Germinal center (tissue), 1 donor: ENCODE measurements around the gene COL6A3.
"Not testable (repeated sequence)": the region's sequence is repeated elsewhere in the genome, so short reads cannot be mapped to it uniquely, and the experiment has no call there.

Source experiments
- DNase-seq: peaks from one replicate; pipeline ENCODE4 v3.0.0; 2012; ENCODE audit warnings: mixed read lengths, low spot score

Gene COL6A3

DNA sequence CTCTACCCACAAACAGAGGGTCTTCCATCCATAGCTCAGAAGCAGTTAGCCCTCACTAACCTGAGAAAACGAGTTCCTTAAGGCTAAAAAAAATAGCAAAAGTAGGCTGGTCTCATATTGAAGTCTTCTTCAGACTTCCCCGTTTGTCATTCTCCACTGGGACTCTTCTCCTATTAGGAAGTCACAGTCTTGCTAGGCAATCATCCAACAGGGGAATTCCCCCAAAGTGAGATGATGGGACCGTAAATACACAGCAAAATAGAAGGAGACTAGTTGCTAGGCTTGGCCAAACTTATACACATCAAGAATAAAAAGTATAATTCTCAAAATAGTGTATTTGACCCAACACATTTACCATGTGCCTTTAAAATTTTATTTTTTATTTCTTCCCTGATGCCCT lies 34.3 kb downstream of the COL6A3 start:
- no peak for DNase-seq

GRCh38 chr2:237378650-237379049 lies 35.3 kb downstream of the COL6A3 start:
- DNase-seq: no peak

DNA sequence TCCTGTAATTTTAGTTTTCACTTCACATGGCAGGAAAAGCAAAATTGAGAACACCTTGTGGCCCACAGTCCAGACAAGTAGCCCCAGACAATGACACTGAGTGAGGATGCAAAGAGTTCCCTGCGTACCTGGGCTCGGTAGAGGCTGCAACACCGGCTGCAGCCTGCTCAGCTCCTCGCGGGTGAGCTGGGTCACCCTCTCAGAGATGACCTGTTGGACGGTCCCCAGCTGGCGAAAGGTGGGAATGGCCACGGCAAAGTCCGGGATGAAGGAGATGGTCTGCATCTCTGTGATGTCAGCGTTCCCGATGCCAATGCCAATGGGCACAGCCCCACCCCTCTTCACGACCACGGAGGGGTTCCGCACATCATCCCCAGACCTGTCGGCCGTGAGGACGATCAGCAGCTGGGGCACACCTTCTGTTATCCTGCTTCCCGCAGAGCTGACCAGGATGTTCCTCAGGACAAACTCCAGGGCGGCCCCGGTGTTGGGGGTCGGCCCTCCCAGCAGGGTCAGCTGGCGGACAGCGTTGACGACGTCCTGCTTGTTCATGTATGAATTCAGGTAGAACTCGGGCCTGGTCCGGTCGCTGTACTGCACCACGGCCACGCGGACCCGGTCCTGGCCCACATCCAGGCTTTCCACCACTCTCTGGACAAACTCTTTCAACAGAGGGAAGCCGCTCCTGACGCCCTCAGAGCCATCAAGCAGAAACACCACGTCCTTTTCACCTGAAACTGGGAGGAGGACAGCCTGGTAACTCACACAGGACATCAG lies 39.5 kb downstream of the COL6A3 start:
- no peak for DNase-seq

GRCh38 chr2:237371856-237372255 lies 42.1 kb downstream of the COL6A3 start:
- DNase-seq: no peak

DNA sequence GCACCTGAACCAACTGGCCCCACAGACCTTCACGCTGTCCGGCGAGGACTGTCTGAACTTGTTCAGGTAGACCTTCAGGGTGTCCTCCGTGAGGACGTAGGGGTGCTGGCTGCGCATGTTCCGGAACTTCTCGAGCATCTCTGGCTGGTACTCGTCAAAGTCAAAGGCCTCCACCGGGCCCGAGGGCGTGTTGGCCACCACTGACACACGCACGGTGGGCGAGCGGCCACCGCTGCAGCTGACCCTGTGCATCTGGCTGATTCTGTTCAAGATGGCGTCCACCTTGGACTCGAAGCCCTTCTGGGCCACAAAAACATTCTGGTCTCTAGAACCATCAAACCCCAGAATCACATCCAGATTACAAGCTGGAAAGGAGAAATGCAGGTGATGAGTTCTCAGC lies 48.3 kb downstream of the COL6A3 start:
- DNase-seq: no peak

GRCh38 chr2:237364655-237365054 lies 49.3 kb downstream of the COL6A3 start:
- DNase-seq: no peak

- DNase-seq: no peak
These were observed 52.6 kb downstream of the COL6A3 start for GRCh38 chr2:237361194-237362004.

DNA sequence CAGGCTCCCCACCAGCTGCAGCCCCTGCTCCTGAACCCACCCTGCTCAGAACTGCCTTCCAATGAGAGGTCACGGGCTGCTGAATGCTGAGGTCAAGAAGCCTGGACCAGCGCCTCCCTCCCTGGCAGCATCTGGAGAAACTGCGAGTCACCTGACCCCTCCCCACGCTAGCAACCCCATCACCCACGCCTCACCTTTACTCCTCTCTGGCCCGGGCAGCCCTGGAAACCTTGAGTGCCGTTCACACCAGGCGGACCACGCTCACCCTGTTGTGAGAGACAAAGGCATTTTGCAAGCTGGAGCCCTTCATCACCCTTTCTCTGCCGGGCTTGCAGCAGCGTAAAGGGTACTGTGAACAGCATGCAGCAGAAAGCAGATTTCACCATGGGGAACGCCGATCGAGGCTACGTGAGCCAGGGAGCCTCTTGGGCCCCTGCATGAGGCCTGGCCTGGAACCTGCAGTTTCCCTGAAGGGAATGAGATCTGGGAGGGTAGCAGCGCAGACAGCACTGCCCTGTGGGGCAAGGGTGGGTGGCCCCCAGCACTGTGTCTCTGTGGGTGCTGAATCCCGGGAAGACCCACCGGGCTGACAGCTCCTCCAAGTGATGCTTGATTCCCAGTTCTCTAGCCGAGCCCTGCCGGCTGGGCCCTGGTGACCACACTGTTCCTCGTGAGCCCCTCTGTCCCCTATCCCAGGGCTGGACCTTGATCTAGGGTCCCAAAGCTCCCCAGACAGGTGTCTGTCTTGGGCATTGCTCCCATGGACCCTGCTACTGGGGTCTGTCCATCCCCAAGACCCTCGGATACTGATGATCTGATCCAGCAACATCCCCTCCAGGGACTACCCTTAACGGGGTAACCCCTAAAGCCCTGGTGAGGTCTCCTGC lies 53.8 kb downstream of the COL6A3 start:
- DNase-seq: no peak

DNA sequence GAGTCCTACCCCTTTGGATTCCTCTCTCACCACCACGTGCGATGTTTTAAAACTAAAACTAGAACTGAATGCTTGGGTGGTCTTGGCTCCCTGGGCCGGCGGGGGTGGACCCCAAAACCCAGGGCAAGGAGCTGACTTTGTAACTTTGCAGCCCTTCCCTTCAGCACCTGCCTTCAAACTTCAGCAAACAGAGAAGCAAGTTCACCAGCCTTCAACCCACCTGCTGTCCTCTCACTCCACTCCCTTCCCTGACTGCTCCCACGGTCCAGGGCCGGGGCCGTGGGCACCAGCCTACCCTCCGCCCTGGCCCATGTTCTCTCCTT lies 54.5 kb downstream of the COL6A3 start:
- no peak for DNase-seq

DNA sequence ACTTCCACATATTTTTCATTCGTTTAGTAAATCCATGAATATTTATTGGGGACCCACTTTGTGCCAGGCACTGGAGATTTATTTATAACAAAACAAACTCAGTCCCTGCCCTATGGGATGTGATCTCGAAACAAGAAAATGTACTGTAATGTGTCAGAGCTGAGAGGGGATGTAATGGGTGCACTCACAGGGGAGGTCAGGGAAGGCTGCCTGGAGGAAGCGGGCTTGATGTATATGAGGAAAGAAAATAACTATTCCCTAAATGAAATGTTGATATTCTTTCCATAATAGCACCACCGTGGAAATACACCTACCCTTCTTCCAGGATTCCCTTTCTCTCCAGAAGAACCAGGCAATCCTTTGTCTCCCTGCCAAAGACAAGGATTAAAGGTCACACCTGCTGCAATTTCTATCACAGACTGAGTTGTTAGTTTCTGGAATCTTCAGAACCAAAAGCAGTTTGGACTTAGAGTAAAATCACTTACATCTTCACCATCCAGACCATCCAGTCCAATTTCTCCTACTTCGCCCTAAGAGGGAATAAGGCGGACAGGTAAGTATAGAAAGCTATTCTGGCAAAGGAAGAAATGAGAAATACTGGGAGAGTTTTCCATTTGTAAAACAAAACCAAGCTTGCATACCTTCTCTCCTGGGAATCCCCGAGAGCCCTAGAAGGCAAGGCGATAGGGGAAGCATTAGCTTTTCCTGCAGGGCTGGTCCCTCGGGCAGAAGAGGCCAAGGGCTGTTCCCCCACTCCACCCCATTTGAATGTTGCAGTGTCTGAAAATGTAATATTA lies 55.0 kb downstream of the COL6A3 start:
- no peak for DNase-seq

GRCh38 chr2:237355701-237356100 lies 58.3 kb downstream of the COL6A3 start:
- DNase-seq: no peak

GRCh38 chr2:237354892-237355291 lies 59.1 kb downstream of the COL6A3 start:
- no peak for DNase-seq

DNA sequence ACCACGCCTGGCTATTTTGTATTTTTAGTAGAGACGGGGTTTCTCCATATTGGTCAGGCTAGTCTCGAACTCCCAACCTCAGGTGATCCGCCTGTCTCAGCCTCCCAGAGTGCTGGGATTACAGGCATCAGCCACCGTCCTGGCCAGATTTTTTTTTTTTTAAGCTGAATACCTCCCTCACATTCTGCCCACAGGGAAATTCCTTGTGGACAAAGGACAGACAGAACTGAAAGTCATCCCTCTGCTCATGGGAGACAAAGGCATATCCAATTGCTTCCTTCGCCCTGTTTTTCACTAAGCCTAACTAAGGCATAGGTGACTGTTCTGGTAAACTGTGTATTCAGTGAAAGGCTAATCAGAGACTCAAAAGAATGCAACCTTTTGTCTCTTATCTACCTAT lies 59.8 kb downstream of the COL6A3 start:
- not testable (repeated sequence) for DNase-seq

DNA sequence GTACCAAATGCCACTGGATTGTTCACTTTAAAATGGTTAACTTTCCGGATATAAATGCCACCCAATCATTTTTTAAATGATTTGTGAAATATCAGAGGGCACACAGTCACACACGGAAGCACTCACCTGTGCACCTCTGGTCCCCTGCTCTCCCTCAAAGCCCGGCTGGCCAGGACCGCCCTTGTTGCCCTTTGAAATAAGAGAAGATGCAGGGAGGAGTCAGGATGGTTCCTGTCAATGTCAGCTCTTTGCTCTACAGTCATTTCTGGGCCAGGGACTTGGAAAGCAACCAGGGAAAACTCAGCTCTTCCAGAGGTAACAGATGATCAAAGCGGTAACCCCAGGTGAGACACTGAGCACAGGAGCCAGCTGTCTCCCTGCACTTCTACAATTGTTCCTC lies 60.7 kb downstream of the COL6A3 start:
- no peak for DNase-seq

DNA sequence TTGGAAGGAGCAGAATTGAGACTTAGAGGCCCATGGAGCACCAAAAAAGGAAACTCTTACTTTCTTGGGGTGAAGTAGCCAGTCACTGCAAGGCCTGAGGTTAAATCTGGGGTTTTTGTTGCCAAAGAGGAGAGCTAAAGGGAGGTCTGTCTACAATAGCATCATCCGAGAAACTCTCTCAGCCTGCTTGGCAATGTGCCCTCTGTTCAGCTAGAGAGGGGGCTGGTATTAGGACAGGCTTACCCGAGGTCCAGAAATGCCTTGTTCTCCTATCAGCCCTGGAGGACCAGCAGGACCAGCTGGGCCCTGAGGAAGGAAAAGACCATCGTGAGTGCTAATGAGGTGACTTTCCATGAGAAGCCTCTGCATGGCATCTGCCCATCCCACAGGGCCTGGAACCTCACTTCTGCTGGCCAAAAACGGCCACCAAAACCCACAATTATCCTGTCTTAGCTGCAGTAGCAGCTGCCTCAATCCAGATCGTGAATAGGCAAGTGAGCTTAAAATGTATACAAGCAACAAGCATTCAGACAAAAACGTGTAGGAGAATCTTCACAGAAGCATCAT lies 61.6 kb downstream of the COL6A3 start:
- no peak for DNase-seq

GRCh38 chr2:237351796-237352195 lies 62.2 kb downstream of the COL6A3 start:
- DNase-seq: no peak

DNA sequence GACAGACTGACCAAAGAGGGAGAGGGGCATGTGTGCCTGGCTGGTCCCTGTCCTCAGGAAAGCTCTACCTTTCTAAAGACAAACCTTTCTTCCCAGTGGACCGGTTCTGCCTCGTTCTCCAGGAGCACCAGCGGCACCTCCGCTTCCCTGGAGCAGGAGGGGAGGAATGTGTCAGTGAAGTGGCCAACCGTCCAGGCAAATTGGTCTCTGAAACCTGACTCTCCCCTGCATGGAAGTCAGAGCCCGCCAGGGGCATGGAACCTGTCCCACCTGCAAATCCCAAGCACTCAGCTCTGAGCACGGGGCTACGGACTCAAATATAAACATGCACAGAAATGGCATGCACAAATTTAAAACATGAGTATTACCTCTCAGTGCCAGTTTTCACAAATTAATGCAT lies 62.9 kb downstream of the COL6A3 start:
- no peak for DNase-seq

DNA sequence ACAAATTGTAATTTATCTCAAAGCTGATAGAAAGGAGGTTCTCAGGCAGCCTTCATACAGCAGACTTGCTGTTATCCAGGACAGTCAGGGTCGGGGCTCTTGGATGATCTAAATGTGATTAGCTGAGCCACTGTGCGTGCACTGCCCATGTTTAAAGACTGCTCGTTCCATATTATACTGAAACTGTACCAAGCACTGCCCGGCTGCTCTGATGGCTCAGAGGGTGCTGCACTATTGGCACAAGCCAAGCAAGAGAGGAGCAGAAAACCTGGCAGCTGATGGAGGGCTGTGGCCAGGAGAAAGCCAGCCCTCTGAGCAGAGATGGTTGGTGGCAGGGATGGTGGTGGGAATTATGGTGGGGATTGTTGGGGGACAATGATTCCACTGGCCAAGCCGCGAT lies 63.4 kb downstream of the COL6A3 start:
- no peak for DNase-seq

GRCh38 chr2:237350070-237350469 lies 63.9 kb downstream of the COL6A3 start:
- DNase-seq: no peak

DNA sequence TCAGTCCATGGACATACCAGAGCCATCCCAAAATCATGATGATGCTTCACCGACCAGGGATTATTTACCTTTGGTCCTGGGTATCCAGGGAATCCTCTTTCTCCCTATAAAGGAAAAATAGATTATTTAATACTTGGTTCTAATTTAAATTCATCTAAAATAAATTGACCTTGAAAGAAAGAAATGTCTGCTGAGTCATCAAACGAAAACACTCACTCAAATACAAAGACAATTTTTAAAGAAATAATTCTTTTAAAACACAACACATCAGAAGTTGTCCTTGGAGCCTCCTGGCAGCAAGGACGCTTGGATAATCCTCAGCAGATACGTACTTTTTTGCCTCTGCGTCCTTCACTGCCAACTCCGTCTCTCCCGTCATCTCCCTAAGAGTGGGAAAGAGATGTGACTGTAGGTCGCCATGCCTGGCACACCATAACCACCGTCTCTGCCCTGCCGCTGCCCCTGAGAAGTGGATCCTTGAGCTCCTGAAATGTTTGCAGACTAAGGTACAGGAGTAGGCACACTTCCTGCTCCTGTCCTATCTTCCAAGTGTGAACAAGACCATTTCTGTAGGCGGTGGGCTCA lies 65.6 kb downstream of the COL6A3 start:
- DNase-seq: no peak
